Activated T-cell treated with anti-CD3 and anti-CD28 coated beads for 48 hours (primary cell): ENCODE measurements around the gene CYP2A7.
"Not testable (repeated sequence)": the region's sequence is repeated elsewhere in the genome, so short reads cannot be mapped to it uniquely, and the experiment has no call there.

Experiments
- DNase-seq: peaks from one replicate; pipeline ENCODE4 v3.0.0-alpha.2; 2020; ENCODE audit warnings: low read depth

Gene CYP2A7

DNA sequence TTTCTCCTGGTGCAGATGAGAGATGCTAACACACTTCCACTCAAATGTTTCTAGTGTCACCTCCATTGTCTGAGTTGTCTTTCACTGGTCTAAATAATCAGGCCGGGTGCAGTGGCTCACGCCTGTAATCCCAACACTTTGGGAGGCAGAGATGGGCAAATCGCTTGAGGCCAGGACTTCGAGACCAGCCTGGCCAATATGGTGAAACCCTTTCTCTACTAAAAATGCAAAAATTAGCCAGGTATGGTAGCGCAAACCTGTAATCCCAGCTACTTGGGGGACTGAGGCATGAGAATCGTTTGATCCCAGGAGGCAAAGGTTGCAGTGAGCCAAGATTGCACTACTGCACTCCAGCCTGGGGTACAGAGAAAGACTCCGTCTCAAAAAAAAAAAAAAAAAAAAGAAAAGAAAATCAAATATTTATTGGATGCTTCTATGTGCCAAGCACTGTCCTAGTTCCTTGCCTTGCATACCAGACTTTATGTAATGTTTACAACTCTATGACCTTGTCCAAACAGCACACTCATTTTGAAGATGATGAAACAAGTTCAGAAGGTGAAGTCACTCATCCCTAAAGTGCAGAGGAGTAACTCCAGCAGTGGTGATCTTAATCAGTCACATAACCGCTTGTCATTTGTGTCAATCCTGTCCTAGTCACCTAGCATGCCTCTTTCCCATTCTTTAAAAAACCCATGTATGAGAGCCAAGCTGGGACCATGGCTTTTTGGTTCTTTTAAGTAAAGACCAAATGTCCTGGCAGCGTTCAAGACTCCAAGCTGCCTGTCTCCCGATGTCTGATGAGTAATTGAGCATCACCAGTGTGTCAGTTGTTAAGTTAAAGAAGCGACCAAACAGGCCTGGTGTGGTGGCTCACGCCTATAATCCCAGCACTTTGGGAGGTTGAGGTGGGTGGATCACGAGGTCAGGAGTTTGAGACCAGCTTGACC is 15.1 kb upstream of the CYP2A7 start:
- not testable (repeated sequence) for DNase-seq

DNA sequence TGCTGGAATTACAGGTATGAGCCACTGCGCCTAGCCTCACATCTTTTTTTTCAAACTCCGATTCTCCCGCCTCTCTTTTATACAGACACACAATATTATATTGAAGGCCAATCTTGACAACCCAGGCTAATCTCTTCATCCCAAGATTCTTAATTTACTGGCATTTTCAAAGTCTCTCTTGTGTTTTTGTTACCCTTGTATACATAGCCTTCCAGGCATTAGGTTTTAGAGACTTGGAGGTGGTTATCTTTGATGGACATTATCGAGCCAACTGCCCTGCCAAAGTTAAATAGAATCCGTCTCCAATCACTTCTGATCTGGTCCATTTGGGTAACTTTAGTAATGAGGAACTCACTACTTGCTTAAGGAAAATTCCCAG is 14.4 kb upstream of the CYP2A7 start:
- no peak for DNase-seq

- DNase-seq, result no peak
Measured at GRCh38 chr19:40893112-40893511, 11.1 kb upstream of the CYP2A7 start.

DNA sequence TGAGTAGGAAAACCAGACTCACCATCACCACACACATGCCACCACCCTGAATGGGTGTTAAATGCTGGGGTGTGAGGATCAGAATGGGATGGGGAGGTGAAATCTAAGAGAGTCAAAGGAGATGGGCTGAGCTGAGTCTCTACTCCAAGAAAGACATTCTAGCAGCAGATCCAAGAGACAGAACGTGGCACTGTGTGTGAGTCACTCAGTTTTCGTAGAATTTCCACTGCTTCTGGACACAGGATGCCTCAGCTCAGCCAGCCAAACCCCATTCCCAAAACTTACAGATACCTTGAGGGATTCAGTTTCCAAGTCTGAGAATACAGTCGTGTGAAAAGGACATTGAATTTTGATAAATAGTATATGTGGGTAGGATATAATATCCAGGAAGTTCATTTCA is 7.3 kb upstream of the CYP2A7 start:
- no peak for DNase-seq

GRCh38 chr19:40888191-40888590 is 6.2 kb upstream of the CYP2A7 start:
- no peak for DNase-seq

GRCh38 chr19:40884187-40884931 is 2.3 kb upstream of the CYP2A7 start:
- not testable (repeated sequence) for DNase-seq

GRCh38 chr19:40879349-40879748 is 2.7 kb downstream of the CYP2A7 start:
- DNase-seq, result not testable (repeated sequence)

DNA sequence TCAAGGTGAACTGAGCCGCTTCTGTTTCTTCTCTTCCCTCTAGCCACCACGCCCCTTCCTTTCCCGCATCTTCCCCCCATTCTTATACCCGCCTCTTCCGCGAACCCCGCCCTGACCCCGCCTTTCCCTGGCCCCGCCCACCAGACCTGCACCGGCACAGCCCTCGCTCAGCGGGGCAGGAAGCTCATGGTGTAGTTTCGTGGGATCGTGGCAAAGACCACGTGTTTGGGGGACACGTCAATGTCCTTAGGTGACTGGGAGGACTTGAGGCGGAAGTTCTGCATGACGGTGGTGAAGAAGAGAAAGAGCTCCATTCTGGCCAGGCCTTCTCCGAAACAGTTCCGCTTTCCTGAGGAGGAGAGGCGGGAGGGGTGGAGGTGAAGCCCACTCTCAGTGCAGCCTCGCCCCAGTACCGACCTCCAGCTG is 6.5 kb downstream of the CYP2A7 start:
- DNase-seq, result peak; percentile 83

- not testable (repeated sequence) for DNase-seq
Measured at GRCh38 chr19:40874874-40875273, 7.2 kb downstream of the CYP2A7 start.

- not testable (repeated sequence) for DNase-seq
Measured at GRCh38 chr19:40873873-40874272, 8.2 kb downstream of the CYP2A7 start.

- DNase-seq, result no peak
Measured at GRCh38 chr19:40872209-40872608, 9.8 kb downstream of the CYP2A7 start.

DNA sequence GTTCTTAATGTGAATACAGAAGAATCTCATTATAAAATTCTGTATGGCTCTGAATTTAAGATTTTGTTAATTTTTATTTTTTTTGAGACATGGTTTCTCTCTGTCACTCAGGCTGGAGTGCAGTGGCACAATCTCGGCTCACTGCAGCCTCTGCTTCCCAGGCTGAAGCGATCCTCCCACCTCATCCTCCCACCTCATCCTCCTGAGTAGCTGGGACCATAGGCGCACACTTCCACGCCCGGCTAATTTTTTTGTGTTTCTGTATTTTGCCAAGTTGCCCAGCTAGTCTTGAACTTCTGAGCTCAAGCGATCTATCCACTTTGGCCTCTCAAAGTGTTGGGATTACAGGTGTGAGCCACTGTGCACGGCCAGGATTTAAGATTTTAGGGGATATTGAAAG is 14.3 kb downstream of the CYP2A7 start:
- no peak for DNase-seq

DNA sequence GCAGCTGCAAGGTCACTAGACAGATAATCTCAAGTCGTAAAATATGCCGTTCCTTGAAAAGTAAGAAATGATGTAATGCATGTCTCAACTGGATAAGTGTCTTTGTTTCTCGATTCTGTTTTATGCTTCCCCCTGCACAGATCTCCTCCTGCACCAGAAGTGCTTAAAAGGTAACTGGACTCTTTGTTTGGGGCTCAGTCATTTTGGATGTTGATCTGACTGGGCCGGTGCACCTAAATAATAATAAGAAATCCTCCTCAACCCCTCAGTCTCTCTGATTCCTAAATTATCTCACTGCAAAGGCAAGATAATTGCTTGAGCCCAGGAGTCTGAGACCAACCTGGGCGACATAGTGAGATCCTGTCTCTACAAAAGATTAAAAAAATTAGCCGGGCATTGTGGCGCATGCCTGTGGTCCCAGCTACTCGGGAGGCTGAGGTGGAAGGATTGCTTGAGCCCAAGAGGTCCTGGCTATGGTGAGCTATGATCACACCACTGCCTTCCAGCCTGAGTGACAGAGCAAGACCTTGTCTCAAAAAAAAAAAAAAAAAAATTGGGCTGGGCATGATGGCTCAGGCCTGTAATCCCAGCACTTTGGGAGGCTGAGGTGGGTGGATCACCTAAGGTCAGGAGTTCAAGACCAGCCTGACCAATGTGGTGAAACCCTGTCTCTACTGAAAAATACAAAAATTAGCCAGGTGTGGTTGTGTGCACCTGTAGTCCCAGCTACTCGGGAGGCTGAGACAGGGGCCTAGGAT is 17.1 kb downstream of the CYP2A7 start:
- not testable (repeated sequence) for DNase-seq

GRCh38 chr19:40862785-40863184 is 19.2 kb downstream of the CYP2A7 start:
- DNase-seq, result no peak

- DNase-seq, result no peak
Measured at GRCh38 chr19:40862333-40862732, 19.7 kb downstream of the CYP2A7 start.

GRCh38 chr19:40858109-40858508 is 23.9 kb downstream of the CYP2A7 start:
- no peak for DNase-seq

- not testable (repeated sequence) for DNase-seq
Measured at GRCh38 chr19:40852467-40853152, 29.4 kb downstream of the CYP2A7 start.

GRCh38 chr19:40850277-40850676 is 31.8 kb downstream of the CYP2A7 start, which contains the start of gene CYP2A6:
CYP2A6 (minus strand) TSS chr19:40850447; CDS start chr19:40850426, 21 bp downstream.
- not testable (repeated sequence) for DNase-seq

GRCh38 chr19:40846722-40847121 is 35.3 kb downstream of the CYP2A7 start:
- DNase-seq, result not testable (repeated sequence)

GRCh38 chr19:40843653-40844052 is 38.4 kb downstream of the CYP2A7 start:
- peak; percentile 63 for DNase-seq

DNA sequence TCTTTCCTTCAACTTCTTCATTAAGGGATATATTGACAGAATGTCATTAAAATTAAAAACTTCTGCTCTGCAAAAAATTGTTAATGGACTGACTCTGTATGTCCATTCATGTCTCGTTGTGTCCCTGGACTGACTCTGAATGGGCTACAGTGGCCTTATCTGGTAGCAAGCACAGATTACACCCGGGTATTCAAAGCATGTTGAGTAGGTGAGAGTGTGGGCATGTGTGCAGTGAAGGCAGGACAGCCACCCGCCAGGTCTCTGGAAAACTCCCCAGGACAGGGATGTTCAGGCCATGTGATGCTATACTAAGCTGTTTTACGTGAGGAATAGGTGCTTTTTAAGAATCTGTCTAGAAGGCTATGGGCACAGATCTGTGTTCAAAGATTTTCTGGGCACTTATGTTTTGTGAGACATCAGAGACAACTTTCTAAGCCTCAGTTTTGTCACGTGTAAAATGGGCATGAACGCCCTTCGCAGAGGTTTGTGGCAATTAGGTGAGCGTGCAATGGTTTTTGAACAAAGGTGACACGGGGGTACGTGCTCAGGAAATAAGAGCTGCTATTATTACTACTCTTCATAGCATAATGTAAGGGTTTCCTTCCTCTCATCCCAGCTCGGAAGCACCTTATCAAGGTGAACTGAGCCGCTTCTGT is 38.9 kb downstream of the CYP2A7 start:
- not testable (repeated sequence) for DNase-seq
